H1 (cell line): ENCODE measurements around the gene UMAD1.

Experiments used
- ASH2L ChIP-seq: fragments of 200-600, 300-600 bp; sonication (generic); IDR thresholded peaks from one replicate; pipeline ENCODE4 v1.7.1; 2017; ENCODE audit warnings: low read length
- CREB1 ChIP-seq: IDR thresholded peaks from 2 replicates; pipeline ENCODE4 v1.6.1; 2012; ENCODE audit warnings: inconsistent platforms
- CTCF ChIP-seq, 3 experiments: IDR thresholded peaks; 1 replicate in 2 of 3; 2 replicates in 1 of 3; pipeline versions ENCODE4 v1.5.1 to v1.6.1; 2011; ENCODE audit warnings: low read length in 3 of 3, mild to moderate bottlenecking in 3 of 3, inconsistent platforms in 2 of 3, low read depth in 1 of 3, moderate library complexity in 1 of 3; ENCODE audit not compliant: insufficient read depth in 1 of 3; ENCODE audit errors: control extremely low read depth in 1 of 3
- HDAC6 ChIP-seq: IDR thresholded peaks from one replicate; pipeline ENCODE4 v1.7.1; 2012; ENCODE audit warnings: low read depth, mild to moderate bottlenecking, inconsistent platforms, low read length, moderate library complexity
- POLR2A ChIP-seq, 2 experiments: IDR thresholded peaks; 1 replicate in 1 of 2; 2 replicates in 1 of 2; pipeline ENCODE4 v1.6.1; 2011; ENCODE audit warnings: low read depth in 2 of 2, low read length in 2 of 2, mild to moderate bottlenecking in 2 of 2; ENCODE audit errors: control extremely low read depth in 1 of 2
- RFX5 ChIP-seq: IDR thresholded peaks from 2 replicates; pipeline ENCODE4 v1.6.1; 2011; ENCODE audit warnings: low read depth, low read length, improper control_type of control experiment, borderline replicate concordance
- TCF12 ChIP-seq: IDR thresholded peaks from 2 replicates; pipeline ENCODE4 v1.6.1; 2011; ENCODE audit warnings: low read depth, mild to moderate bottlenecking, low read length

GRCh38 chr7:7707246-7707645, 66.7 kb downstream of the UMAD1 start:
- TF ChIP-seq TCF12 (no peak), CTCF (IDR thresholded peaks at IDR 0.05; ENCODE audit: control extremely low read depth in 1 of 3, insufficient read depth in 1 of 3, low read depth in 1 of 3, low read length in 3 of 3) (no peak), POLR2A (IDR thresholded peaks at IDR 0.05; ENCODE audit: control extremely low read depth in 1 of 2, low read depth in 2 of 2, low read length in 2 of 2) (no peak), HDAC6 (no peak), RFX5 (no peak), ASH2L (no peak), CREB1 (no peak)
